NCI-H1694 treated with DMSO at 0.1 percent for 48 hours (cell line): Measurements from ENCODE around the gene SLC39A11.
"Not testable (repeated sequence)": the region's sequence is repeated elsewhere in the genome, so short reads cannot be mapped to it uniquely, and the experiment has no call there.

Experiments
- DNase-seq: peaks from one replicate; lab custom pipeline; 2025; lab: John Stamatoyannopoulos, UW

SLC39A11 gene

DNA sequence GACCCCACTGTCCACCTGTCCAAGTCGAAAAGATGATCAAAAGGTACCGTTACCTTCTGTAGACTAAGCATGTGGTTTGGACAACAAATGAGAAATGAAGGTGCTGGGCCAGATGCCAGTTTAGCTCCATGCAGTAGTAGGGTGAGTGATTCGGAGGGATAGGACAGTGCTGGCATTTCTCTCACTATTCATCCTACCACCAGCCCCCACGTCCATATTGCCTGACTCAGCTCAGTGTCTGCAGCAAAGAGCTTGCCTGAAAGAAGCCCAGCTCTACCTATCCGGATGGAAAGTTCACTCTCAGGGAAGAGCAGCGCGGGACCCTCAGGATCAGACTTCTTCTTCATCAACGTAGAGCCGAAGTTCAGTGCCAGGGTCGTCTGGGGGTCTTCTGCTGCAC, 145.0 kb downstream of the SLC39A11 start:
- no peak for DNase-seq

DNA sequence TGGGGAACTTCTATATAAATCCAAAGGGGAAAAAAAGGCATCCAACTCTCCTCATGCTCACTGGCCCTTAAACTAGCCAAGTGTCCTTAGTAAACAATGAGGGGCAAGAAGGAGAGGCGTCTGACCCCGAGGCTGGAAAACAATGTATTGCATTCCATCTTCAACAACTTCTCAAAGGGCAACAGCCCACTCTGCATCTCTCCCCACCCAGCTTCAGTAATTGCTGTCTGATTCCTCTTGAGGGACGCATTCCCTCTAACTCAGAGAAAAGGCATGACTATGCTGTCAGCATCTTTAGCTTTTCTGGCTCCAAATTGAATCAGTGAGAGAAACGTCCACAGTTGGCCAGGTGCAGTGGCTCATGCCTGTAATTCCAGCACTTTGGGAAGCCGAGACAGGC, 145.8 kb downstream of the SLC39A11 start:
- DNase-seq: no peak

DNA sequence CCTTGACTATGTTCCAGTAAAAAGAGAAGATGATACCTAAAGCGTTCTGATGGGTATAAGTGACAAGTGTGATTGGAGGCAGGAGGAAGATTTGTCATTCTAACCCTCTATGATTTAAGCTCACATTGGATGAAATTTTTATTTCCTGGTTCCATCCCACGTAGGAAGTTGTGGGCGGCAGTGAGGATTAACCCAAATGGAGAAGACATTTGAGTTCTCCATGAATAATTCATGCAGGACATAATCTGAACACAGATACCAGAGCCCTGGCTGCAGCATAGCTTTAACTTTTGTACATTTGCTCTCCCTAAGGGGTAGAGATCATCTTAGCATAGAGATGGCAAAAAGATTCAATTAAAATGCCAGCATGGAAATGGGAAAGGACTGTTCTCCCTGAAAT, 146.3 kb downstream of the SLC39A11 start:
- DNase-seq: no peak

DNA sequence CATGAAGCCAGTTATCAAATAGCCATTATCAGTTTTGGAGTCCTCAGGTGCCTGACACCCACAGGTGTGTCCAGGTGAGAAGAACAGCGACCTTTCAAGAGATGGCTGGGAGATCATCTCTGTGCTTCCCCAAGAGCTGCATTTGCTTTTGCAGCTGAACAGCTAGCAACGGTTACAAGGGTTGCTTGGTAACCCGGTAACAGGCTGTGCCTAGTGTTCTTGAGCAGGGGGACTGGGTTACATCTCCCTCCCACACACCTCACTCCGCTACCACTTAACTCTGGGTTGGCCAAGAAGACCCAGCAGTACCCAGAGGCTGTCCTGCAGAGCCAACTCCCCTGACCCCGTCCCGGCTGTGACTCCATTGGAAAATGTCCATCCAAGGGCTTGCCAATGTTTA, 147.0 kb downstream of the SLC39A11 start:
- no peak for DNase-seq

DNA sequence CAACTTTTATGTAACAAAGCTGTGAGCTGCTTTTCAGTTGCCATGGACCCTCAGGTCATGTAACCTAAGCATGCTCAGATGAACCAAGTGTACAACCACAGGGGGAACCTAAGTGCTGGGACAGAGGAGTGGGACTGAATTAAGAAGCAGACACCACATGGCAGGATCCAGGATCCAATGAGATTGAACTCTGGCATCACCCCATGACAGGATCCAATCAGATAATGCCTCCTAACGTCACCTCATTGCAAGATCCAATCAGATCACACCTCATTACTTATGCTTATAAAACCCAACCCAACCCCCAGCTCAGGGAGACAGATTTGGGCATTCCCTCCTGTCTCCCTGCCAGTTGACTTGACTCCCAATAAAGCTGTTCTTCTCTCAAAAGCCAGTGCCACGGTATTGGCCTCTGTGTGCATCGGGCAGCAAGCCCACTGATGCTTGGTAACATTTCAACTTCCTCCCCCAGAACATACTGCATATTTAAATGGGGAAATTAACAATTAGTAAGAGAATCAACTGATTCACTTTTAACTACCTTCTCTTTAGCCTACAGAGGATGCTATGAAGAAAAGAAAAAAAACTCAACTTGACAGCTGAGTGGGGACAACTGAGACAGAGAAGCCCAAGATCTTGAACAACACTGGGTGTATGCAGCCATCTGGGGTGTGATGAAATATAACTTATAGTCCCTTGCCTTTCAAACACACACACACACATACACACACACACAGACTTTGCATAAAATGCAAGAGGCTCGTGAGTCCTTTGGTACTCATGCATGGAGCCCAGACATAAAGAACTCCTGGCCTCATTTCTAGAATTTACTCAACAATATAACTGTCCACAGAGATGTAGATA, 148.4 kb downstream of the SLC39A11 start:
- DNase-seq: no peak

DNA sequence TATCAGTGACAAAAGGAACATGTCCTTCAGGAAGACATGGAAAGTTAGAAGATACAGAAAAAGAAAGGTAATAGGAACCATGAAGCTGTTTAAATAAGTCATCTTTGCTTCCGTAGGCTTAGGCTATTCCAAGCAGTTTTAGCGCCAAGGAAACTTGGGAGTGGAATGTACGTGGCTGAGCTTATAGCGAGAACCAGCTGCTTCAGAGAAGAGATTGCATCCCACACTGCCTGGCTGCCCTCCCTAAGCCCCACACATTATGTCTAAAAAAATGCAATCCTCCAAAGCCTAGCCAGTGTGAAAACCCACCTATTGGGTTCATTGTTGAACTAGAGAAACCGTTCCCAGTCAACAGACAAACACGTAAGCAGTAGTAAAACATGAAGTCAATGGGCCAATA, 149.9 kb downstream of the SLC39A11 start:
- no peak for DNase-seq

DNA sequence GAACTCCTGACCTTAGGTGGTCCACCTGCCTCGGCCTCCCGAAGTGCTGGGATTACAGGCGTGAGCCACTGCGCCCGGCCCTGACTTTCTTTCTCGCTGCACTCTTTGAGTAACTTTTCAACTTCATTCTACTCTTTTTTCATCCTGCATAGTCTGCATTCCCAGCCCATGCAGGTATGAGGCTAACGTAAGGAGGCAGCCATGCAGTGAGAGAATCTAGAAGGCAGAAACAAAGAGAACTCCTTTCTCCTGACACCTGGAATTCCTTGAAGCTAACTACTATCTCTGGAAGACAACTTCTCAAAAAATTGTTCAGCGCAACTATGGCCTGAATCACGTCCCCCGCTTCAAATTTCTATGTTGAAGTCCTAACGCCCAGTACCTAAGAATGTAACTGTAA, 152.0 kb downstream of the SLC39A11 start:
- DNase-seq: no peak

DNA sequence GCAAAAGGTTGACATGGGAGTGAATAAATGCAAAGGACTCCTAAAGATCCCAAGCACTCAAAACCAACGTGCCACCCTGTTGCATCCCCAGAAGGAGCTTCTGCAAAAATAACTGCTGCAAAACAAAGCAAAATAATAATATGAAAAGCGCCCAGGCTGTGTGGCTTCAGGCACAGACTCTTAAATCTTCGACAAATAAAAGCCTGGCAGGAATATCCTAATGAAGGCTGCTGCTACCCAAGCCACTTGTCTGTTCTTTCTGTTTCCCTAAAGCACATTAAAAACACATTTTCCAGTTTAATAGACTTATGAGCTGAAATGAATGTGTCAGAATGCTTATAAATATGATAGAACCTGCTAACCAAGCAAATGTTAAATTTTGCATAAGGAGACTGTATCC, 154.0 kb downstream of the SLC39A11 start:
- DNase-seq: no peak

DNA sequence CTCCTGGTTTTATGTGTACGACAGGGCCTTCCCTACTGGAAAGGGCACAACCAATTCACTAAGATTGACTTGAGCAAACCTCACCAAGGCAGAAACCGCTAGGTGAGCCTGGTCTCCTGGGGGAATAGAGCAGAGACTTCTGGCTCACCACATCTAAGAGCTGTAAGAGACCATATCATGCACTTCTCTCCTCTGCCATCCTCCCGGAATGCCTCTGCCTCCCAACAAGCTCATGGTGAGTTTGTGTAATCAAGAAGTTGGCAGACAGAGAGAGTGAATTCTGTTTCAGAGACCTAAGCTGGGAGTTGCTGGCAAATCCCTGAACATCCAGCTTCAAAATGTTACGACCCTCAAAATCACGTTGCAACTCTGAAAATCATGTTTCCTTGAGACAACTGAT, 154.8 kb downstream of the SLC39A11 start:
- DNase-seq: no peak

DNA sequence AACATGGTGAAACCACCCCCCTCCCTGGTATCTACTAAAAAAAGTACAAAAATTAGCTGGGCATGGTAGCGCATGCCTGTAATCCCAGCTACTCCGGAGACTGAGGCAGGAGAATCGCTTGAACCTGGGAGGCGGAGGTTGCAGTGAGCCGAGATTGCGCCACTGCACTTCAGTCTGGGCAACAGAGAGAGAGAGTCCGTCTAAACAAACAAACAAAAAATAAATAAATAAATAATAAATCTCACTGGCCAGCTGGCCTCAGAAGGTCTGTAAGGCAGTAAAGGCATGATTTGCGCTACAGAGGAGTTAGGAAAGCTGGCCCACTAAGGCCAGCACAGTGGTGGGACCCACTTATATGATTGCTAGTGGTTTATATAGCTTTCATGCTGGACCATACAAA, 155.2 kb downstream of the SLC39A11 start:
- DNase-seq: not testable (repeated sequence)

DNA sequence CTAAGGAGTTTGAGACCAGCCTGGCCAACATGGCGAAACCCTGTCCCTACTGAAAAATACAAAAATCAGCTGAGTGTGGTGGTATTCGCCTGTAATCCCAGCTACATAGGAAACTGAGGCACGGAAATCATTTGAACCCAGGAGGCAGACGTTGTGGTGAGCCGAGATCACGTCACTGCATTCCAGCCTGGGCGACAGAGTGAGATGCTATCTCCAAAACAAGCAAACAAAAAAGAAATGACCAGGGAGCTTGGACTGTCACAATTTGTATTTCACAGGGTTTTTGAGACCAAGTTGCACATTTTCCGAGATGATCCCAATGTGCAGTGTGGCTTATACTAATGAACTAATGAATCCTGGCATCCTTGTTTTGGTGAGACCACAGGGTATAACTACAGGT, 156.5 kb downstream of the SLC39A11 start:
- no peak for DNase-seq

DNA sequence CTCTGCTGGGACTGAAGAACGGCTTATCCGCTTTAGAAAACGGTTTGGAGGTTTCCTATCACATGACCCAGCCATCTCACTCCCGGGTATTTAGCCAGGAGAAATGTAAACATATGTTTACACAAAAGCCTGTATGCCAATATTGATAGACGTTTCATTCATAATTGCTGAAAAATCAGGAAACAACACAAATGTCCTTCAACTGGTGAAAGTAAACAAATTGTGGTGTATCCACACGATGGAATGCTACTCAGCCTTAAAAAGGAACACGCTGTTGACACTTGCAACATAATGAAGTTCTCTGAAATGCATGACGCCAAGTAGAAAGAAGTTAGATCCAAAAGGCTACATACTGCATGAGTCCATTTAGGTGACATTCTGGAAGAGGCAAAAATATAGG, 157.6 kb downstream of the SLC39A11 start:
- DNase-seq: no peak

DNA sequence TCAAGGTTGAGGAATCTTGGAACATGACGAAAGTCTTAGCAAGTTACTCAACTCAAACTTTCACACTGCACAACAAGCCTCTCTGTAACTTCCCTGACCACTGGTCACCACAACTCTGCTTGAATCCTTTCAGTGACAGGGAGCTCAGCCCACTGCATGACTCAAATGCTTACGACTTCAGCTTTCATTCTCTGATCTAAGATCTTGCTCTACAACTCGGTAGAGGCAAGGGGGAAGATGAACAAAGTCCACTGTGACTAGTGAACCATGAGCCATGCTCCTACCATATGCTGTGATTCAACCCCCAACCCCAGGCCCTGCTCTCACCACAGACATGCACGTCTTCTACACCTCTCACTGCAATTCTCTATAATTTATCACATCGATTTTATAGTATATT, 160.9 kb downstream of the SLC39A11 start:
- no peak for DNase-seq

DNA sequence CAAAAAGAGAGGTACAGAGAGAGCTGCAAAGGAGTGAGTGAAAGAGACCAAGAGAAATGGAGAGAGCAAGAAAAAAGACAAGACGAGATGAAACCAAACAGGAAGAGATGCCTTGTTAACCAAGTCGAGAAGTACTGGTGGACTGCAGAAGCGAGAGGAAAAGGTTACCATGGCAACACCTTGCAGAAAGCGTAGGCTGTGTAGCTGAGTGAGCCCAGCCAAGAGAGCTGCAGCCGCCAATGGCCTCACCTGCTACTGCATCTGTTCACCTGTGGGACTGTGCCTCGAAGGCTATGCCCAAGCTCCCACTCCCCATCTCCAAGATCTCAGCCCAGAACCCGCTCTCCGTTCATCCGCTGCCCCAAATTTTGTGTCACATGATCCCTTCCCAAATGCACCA, 161.3 kb downstream of the SLC39A11 start:
- DNase-seq: no peak

DNA sequence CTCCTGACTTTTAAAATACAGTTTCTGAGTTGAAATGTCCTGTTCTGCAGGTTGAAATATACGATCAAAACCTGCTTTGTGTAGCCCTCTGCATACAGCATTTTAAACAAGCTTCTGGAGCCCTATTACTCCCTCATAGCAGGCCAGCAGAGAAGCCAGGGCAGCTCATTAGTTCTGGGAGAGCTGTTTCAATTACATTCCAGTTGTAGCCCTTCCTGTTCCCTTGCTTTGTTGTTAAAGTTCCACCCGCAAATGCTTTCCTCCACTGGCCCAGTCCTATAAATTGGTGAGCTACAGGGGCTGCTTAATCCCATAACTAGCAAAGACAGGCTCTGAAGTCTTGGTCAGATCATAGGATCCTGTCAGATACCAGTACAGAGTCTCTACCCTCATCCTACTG, 162.5 kb downstream of the SLC39A11 start:
- DNase-seq: no peak

DNA sequence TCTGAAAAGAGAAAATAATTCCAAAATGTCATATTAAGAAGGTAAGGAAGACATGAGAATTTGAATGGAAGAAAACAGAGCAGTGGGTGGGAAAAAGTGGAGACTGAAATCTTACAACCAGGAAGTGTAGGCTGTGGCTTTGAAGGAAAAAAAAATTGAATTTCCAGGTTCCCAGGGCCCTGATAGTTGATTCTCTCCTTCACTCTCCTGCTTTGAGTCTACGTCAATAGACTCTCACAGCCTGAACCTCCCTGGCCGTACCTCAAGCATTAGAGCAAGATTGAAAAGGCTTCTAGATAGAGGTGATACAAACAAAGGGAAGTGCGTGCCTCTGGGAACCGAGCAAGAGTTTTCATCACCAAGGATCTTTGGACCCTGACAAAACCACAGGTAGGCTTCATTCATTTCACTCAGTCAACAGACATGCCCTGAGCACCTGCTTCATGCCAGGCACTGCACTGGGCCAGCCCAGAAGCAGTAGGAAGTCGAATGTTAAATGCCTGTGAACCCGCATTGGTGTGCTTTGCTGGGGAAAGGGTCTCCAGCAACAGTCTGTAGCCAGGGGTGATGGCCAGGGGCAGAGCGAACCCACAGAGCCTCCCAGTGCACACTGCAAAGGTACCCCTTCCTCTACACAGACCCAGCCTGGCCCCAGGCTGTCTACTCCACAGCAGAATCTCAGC, 163.9 kb downstream of the SLC39A11 start:
- no peak for DNase-seq

DNA sequence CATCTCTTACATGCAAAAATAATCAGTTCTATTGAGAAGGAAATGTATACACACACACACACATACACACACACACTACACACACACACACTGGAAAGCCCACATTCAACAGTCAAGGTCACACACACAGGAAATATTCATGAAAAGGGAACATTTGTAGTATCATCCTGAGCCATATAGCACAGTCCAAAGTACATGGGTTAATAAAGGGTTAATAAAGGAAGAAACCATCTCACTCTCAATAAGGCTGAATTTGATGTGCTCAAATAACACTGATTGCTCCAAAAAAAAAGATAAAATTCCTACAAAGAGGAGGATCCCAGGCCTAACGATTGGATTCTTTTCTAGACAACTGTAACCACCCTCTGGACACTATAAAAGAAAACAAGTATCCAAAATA, 164.7 kb downstream of the SLC39A11 start:
- DNase-seq: no peak

DNA sequence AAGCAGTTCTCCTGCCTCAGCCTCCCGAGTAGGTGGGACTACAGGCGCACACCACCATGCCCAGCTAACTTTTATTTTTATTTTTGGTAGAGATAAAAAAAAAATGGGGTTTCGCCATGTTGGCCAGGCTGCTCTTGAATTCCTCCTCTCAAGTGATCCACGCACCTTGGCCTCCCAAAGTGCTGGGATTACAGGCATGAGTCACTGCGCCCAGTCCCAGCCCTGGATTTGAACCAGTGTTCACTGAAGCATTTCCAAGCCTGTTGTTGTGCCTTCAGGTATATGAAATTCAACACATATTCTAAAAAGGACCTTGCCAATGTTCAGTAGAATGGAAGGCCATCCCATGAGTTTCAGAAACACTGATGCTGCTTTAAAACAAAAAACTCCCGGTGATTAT, 165.3 kb downstream of the SLC39A11 start:
- no peak for DNase-seq

DNA sequence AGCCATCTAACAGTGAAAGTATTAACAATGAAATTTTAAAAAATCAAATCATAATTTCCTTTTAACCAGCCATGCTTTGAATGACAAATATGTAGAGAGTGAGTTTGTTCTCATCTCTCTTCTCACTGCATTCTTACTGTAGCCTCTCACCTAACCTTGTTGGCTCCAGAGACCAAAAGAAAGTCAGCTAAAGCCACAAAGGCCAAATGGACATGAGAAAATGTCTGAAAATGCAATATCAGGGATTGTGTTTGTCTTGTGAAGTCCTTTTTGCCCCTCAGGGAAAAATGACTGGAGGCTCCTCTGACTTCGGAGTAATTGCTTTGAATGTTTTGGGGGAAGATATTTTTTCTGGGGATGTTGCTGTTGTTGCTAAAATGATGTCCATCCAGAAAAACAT, 166.3 kb downstream of the SLC39A11 start:
- no peak for DNase-seq

DNA sequence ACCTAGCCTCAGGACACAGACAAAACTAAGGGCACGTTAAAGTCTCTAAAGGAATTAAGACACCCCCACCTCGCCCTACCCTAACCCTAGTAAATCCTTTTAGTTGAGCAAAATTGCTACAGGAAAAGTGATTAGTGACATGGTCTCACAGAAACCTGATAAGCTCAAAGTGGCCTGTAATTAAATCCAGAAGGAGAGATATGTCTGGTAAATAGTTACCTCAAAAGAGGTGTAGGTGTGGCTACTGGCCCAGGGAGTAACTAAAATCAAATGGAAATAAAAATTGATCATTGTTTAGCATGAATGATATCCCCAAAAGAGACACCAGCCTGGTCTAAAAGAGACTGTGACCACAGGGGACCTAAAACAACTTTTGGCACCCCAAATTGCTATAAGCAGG, 168.3 kb downstream of the SLC39A11 start:
- DNase-seq: no peak

DNA sequence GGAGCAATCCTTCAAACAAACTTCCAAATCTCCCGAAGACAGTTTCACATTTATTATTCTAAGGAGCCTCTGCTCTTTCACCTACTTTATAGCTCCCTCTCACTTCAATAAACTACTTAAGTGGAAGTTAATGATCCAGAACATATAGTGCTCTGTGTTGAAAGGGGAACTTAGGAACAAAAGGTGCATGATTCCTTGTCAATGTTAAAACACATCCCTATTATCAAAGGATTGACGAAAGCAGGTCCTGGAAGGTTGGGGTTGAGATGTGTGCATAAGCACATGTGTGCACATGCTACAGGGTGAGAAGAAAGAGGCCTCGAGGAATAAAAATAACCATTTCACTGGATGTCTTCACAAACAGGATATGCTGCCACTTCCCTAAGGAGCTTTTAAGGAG, 170.3 kb downstream of the SLC39A11 start:
- no peak for DNase-seq

DNA sequence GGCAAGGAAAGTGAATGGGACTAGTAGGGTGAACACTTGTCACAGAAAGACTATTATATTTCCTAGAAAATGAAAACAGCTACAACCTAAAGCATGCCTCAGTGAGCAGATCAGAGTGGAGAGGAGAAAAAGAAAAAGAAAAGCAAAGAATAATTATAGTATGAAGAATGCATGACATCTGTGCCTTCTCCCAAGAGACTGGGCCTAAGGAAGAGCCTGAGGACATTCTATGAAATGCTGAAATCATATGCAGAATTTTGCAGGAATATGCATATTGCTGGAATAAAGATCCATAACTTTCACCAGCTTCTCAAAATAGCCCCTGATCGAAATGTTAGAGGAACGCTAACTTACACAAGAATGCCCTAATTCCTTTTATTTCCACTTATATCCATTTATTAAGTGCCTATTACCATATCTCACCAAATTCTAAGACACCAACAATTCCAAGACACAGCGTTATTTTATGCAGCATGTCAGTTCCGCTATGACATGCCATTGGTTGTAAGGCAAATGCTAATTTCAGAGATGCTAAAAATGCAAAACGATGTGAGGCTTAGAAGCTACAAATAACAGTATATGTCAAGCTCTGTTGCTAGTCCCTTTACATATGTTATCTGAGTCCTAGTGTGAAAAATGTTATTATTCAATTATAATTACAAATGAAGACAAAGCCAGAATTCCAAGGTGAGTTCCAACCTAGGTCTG, 171.0 kb downstream of the SLC39A11 start:
- DNase-seq: no peak

DNA sequence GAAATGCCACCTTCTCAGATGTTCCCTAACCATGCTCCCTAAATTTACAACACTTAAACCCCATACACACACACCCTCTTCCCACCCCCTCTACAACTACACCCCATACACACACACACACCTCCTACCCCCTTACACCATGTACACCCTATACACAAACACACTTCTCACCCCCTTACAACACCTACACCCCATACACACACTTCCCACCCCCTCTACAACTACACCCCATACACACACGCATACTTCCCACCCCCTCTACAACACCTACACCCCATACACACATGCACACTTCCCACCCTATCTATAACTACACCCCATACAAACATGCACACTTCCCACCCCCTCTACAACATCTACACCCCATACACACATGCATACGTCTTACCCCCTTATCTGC, 172.0 kb downstream of the SLC39A11 start:
- DNase-seq: no peak
